B cell (primary cell): Measurements from ENCODE around the gene CNKSR3. TPM values are rescaled to one million over a fixed set of nuclear protein-coding genes. Genes with fewer than 3 reads are reported as not detected.

Experiments
- ATAC-seq: fragments of 200-7000 bp; cut with Tn5 transposase; one replicate; pipeline ENCODE4 v1.10.0; 2021; ENCODE audit warnings: low read depth, mild to moderate bottlenecking, moderate number of reproducible peaks, moderate library complexity
- CTCF ChIA-PET: fragments of 350-600 bp; sonication (Branson Sonifier 250); formaldehyde crosslinking; loops from one replicate; lab custom pipeline; 2021; ENCODE audit warnings: antibody characterized with exemption, inconsistent platforms; lab: Charles Lee
- POLR2A ChIA-PET: fragments of 350-600 bp; sonication (Branson Sonifier 250); formaldehyde crosslinking; loops from one replicate; lab custom pipeline; 2021; ENCODE audit warnings: antibody characterized with exemption; lab: Charles Lee
- DNase-seq: peaks from one replicate; pipeline ENCODE4 v3.0.0; 2013
- H2AFZ ChIP-seq: 2 replicates; pipeline ENCODE4 v1.6.1; 2012; ENCODE audit warnings: mild to moderate bottlenecking, low read depth, low read length; ENCODE audit not compliant: insufficient read depth, poor library complexity, severe bottlenecking
- H3K27ac ChIP-seq, 2 donors: 1 replicate in 1 of 2; 2 replicates in 1 of 2; pipeline ENCODE4 v1.5.1; 2012 to 2013; ENCODE audit warnings: low read length in 2 of 2, mild to moderate bottlenecking in 2 of 2, moderate library complexity in 1 of 2
- H3K27me3 ChIP-seq, 4 experiments: fragments of 200-600 bp in 1 of 4; sonication (generic) in 1 of 4; replicated peaks in 1 of 4; 1 replicate in 2 of 4; 2 replicates in 2 of 4; pipeline versions ENCODE4 v1.6.1 to v1.7.0; 2013 to 2016; ENCODE audit warnings: low read length in 3 of 4, mild to moderate bottlenecking in 2 of 4, mixed read lengths in 1 of 4, moderate library complexity in 1 of 4; ENCODE audit not compliant: insufficient read depth in 4 of 4, control insufficient read depth in 3 of 4; ENCODE audit errors: control extremely low read depth in 1 of 4
- H3K36me3 ChIP-seq, 2 experiments: replicated peaks in 1 of 2; 1 replicate in 1 of 2; 2 replicates in 1 of 2; pipeline versions ENCODE4 v1.6.1 to v1.7.1; 2013; ENCODE audit warnings: low read length in 1 of 2; ENCODE audit not compliant: insufficient read depth in 2 of 2, control insufficient read depth in 1 of 2; ENCODE audit errors: control extremely low read depth in 1 of 2, extremely low read depth in 1 of 2
- H3K4me1 ChIP-seq, 2 donors: fragments of 200-600 bp in 1 of 2; sonication (generic) in 1 of 2; 1 replicate in 1 of 2; 2 replicates in 1 of 2; pipeline versions ENCODE4 v1.5.1 to v1.6.1; 2013 to 2017; ENCODE audit warnings: low read length in 2 of 2; ENCODE audit not compliant: control insufficient read depth in 2 of 2, insufficient read depth in 2 of 2
- H3K4me2 ChIP-seq: replicated peaks from 2 replicates; pipeline ENCODE3; 2012; ENCODE audit warnings: mild to moderate bottlenecking, low read depth, low read length; ENCODE audit not compliant: poor library complexity, severe bottlenecking
- H3K4me3 ChIP-seq, 5 experiments: fragments of 200-600 bp in 1 of 5; sonication (generic) in 1 of 5; 1 replicate in 3 of 5; 2 replicates in 2 of 5; pipeline versions ENCODE4 v1.5.1 to v1.7.0; 2011 to 2016; ENCODE audit warnings: low read length in 4 of 5, mild to moderate bottlenecking in 4 of 5, low read depth in 2 of 5, control low read depth in 1 of 5, moderate library complexity in 1 of 5; ENCODE audit not compliant: insufficient read depth in 1 of 5; ENCODE audit errors: control extremely low read depth in 1 of 5, extremely low read depth in 1 of 5
- H3K79me2 ChIP-seq: fragments of 200-600 bp; sonication (generic); one replicate; pipeline ENCODE4 v1.6.0; 2016; ENCODE audit warnings: low read length; ENCODE audit not compliant: control insufficient read depth, insufficient read depth
- H3K9ac ChIP-seq: fragments of 200-600 bp; sonication (generic); 2 replicates; pipeline ENCODE4 v1.6.1; 2017; ENCODE audit warnings: mild to moderate bottlenecking, low read length, moderate library complexity
- H3K9me3 ChIP-seq, 3 donors: one replicate each; pipeline versions ENCODE4 v1.6.1 to v1.7.1; 2013; ENCODE audit warnings: low read length in 2 of 3; ENCODE audit not compliant: control insufficient read depth in 2 of 3, insufficient read depth in 1 of 3; ENCODE audit errors: control extremely low read depth in 1 of 3
- H4K20me1 ChIP-seq: 2 replicates; pipeline ENCODE4 v1.6.0; 2012; ENCODE audit warnings: mild to moderate bottlenecking, low read length; ENCODE audit not compliant: insufficient read depth, control insufficient read depth, poor library complexity, severe bottlenecking
- H3K27ac Mint-ChIP-seq: one replicate; pipeline ENCODE4 v1.8.0; 2021; ENCODE audit warnings: mixed read lengths
- H3K27me3 Mint-ChIP-seq: one replicate; pipeline ENCODE4 v1.8.0; 2021; ENCODE audit warnings: mixed read lengths
- H3K4me1 Mint-ChIP-seq: one replicate; pipeline ENCODE4 v1.8.0; 2021; ENCODE audit warnings: mixed read lengths
- H3K4me3 Mint-ChIP-seq: one replicate; pipeline ENCODE4 v1.8.0; 2021; ENCODE audit warnings: mixed read lengths
- H3K9me3 Mint-ChIP-seq: one replicate; pipeline ENCODE4 v1.8.0; 2022; ENCODE audit warnings: mixed read lengths; ENCODE audit not compliant: insufficient read depth
- EZH2 ChIP-seq: IDR thresholded peaks from 2 replicates; pipeline ENCODE4 v1.6.1; 2012; ENCODE audit warnings: borderline replicate concordance, low read depth, mild to moderate bottlenecking, moderate library complexity, low read length; ENCODE audit not compliant: insufficient read depth, poor library complexity, severe bottlenecking
- WGBS: methylation state at CpG from one replicate; pipeline ENCODE4 v1.1.5; 2013; ENCODE audit warnings: missing lambda C conversion rate; ENCODE audit not compliant: insufficient coverage; 5-methylcytosine and 5-hydroxymethylcytosine counted together
- intact Hi-C: fragments of 100-400 bp; cut with micrococcal nuclease; formaldehyde crosslinking; loops from one replicate; pipeline ENCODE4 v1.10.0; 2022
- polyA plus RNA-seq: library from polyadenylated mRNA; depleted of rRNA; stranded (reverse); fragments of >200 nt; gene quantifications from 2 replicates; pipeline ENCODE4 v1.2.3, GENCODE V29; 2012
- total RNA-seq, 2 donors: library from RNA; stranded (reverse); fragments of 120-200 nt in 1 of 2; gene quantifications; 1 replicate in 1 of 2; 2 replicates in 1 of 2; pipeline versions ENCODE4 v1.2.3 to v1.2.4, GENCODE V29; 2013 to 2022
- TF ChIP-seq, protein P1 (sequence below): fragments of 200-600 bp; IDR thresholded peaks from one replicate; pipeline ENCODE4 v1.8.0; 2022; ENCODE audit warnings: antibody characterized with exemption, mild to moderate bottlenecking

The CNKSR3 gene
- total and polyA plus RNA-seq, 2 donors (not counting 1 experiment from before 2014, with no cell fraction given): not detected

- Mint-ChIP-seq H3K4me3 (no peak overlapping the region), H3K4me1 (no peaks in the 10 kb centered on the region), H3K27ac (no peak overlapping the region), H3K9me3 (no peaks in the 10 kb centered on the region), H3K27me3 (peaks cover 3% of the 10 kb centered on the region)
- Histone ChIP-seq H3K27me3 (peaks cover 0 to 3% (median 0%) of the 10 kb centered on the region in 4 experiments), H3K4me2 (no peak overlapping the region), H2AFZ (no peak overlapping the region), H4K20me1 (no peaks in the 10 kb centered on the region), H3K36me3 (no peaks in the 10 kb centered on the region), H3K27ac (no peak overlapping the region), H3K9me3 (no peaks in the 10 kb centered on the region), H3K4me3 (no peak overlapping the region), H3K4me1 (no peaks in the 10 kb centered on the region), H3K79me2 (no peaks in the 10 kb centered on the region), H3K9ac (no peak overlapping the region)
- TF ChIP-seq, protein P1, sequence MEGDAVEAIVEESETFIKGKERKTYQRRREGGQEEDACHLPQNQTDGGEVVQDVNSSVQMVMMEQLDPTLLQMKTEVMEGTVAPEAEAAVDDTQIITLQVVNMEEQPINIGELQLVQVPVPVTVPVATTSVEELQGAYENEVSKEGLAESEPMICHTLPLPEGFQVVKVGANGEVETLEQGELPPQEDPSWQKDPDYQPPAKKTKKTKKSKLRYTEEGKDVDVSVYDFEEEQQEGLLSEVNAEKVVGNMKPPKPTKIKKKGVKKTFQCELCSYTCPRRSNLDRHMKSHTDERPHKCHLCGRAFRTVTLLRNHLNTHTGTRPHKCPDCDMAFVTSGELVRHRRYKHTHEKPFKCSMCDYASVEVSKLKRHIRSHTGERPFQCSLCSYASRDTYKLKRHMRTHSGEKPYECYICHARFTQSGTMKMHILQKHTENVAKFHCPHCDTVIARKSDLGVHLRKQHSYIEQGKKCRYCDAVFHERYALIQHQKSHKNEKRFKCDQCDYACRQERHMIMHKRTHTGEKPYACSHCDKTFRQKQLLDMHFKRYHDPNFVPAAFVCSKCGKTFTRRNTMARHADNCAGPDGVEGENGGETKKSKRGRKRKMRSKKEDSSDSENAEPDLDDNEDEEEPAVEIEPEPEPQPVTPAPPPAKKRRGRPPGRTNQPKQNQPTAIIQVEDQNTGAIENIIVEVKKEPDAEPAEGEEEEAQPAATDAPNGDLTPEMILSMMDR: no peak
- TF ChIP-seq EZH2: no peak
- CTCF ChIA-PET: no interaction called here
- WGBS: 100% methylated on average over 1 of the region's 4 CpGs
- DNase-seq (no peak), ATAC-seq (no peak)
- POLR2A ChIA-PET: no interaction called here
- intact Hi-C loops: no loop called here
Measured at GRCh38 chr6:154532426-154532825, 21.9 kb upstream of the CNKSR3 start.

GRCh38 chr6:154529957-154530356, 19.5 kb upstream of the CNKSR3 start:
- H4K20me1 ChIP-seq: no peaks in the 10 kb centered on the region
- Mint-ChIP-seq H3K9me3 (no peaks in the 10 kb centered on the region), H3K4me1 (no peaks in the 10 kb centered on the region), H3K4me3 (no peak overlapping the region), H3K27ac (no peak overlapping the region), H3K27me3 (no peaks in the 10 kb centered on the region)
- no peaks in the 10 kb centered on the region for H3K79me2 ChIP-seq
- H3K9me3 ChIP-seq: no peaks in the 10 kb centered on the region
- H3K9ac ChIP-seq: no peak overlapping the region
- CTCF ChIA-PET: no interaction called here
- H3K27ac ChIP-seq: no peak overlapping the region
- TF ChIP-seq EZH2: no peak
- TF ChIP-seq, protein P1: no peak
- DNase-seq: no peak
- H3K27me3 ChIP-seq: peaks cover 0 to 3% (median 0%) of the 10 kb centered on the region in 4 experiments
- POLR2A ChIA-PET: no interaction called here
- no peak overlapping the region for H3K4me3 ChIP-seq
- H3K36me3 ChIP-seq: no peaks in the 10 kb centered on the region
- no peak overlapping the region for H3K4me2 ChIP-seq
- WGBS: 97% methylated on average over 6 of the region's 6 CpGs
- intact Hi-C loops: no loop called here
- no peak for ATAC-seq
- H2AFZ ChIP-seq: no peak overlapping the region
- no peaks in the 10 kb centered on the region for H3K4me1 ChIP-seq
